ENCODE results near the gene C21orf58. TPM values are rescaled to one million over a fixed set of nuclear protein-coding genes. Genes with fewer than 3 reads are reported as not detected.

Gene C21orf58
- polyA plus RNA-seq, 1 of the 3 experiments (the other 2 are of a cell fraction) = 9.7 TPM

GRCh38 chr21:46285761-46286647, 37.7 kb downstream of the C21orf58 start, which contains the start of gene YBEY (continued):
- TF ChIP-seq TAF1 (IDR thresholded peaks at IDR 0.05; ENCODE audit: borderline replicate concordance, low read depth, low read length) (peak; percentile 79), SIN3A (IDR thresholded peaks at IDR 0.05; ENCODE audit: borderline replicate concordance, low read depth, low read length) (peak; percentile 78), IRF3 (IDR thresholded peaks at IDR 0.05; ENCODE audit: low read depth, low read length) (no peak), EZH2phosphoT487 (IDR thresholded peaks at IDR 0.05; ENCODE audit: borderline replicate concordance, low read depth) (no peak), CHD2 (IDR thresholded peaks at IDR 0.05; ENCODE audit: low read length, partially characterized antibody) (peak; percentile 96), MAX (IDR thresholded peaks at IDR 0.05; ENCODE audit: low read depth) (peak; percentile 71), RXRA (IDR thresholded peaks at IDR 0.05; ENCODE audit: borderline replicate concordance, low read depth) (no peak), NRF1 (IDR thresholded peaks at IDR 0.05; ENCODE audit: low read depth, low read length) (peak; percentile 11; the same call in 1 of the 2 replicates), USF2 (IDR thresholded peaks at IDR 0.05; ENCODE audit: borderline replicate concordance, low read depth, low read length) (no peak)

- H3F3A ChIP-seq (replicated peaks; ENCODE audit: insufficient read depth) = peaks cover 14% of the 10 kb centered on the region
- peak within 1 kb of the TSS; percentile 86 to 95 for H3K27ac ChIP-seq (ENCODE audit: low read depth in 2 of 2, low read length in 1 of 2)
- peak within 1 kb of the TSS; percentile 72 for H3K4me2 ChIP-seq
- peaks cover 21 to 25% of the 10 kb centered on the region in 2 experiments for H3K4me1 ChIP-seq (ENCODE audit: control insufficient read depth in 1 of 2, insufficient read depth in 2 of 2, low read depth in 1 of 2, low read length in 1 of 2)
- peaks cover 24 to 33% of the 10 kb centered on the region in 2 experiments for H3K36me3 ChIP-seq (replicated peaks in 1 of 2; ENCODE audit: control insufficient read depth in 1 of 2, insufficient read depth in 2 of 2, low read length in 1 of 2)
- H4K20me1 ChIP-seq (ENCODE audit: insufficient read depth) = peaks cover 13% of the 10 kb centered on the region; the same call in 1 of the 2 replicates
- no peaks in the 10 kb centered on the region for H3K9me2 ChIP-seq
- H3K79me2 ChIP-seq (ENCODE audit: insufficient read depth) = peaks cover 82% of the 10 kb centered on the region
- peak within 1 kb of the TSS; percentile 95 for H3K9ac ChIP-seq
- H2AFZ ChIP-seq (ENCODE audit: low read depth) = peak within 1 kb of the TSS; percentile 88
- ChIA-PET CTCF (interaction anchor here (0.8 to 2.0 kb wide), 5 partner anchors 10 to 142 kb away, joined by 3 to 7 read pairs (median 3); no protein-coding TSS in a partner anchor), POLR2A (no interaction called here)
- no peaks in the 10 kb centered on the region for H3K9me3 ChIP-seq
- 7% methylated on average over 6 of the region's 6 CpGs for WGBS (ENCODE audit: low lambda C conversion rate)
- no peak for DNase-seq
- H3K27me3 ChIP-seq (ENCODE audit: insufficient read depth) = no peaks in the 10 kb centered on the region
- peak within 1 kb of the TSS; percentile 72 to 77 for H3K4me3 ChIP-seq (ENCODE audit: low read depth in 2 of 2, low read length in 1 of 2)
- TF ChIP-seq MEF2A (IDR thresholded peaks at IDR 0.05; ENCODE audit: borderline replicate concordance, low read depth) (no peak), POLR2AphosphoS5 (IDR thresholded peaks at IDR 0.05; ENCODE audit: low read depth, low read length) (no peak), FOXJ3 (CRISPR knock-in tag; IDR thresholded peaks at IDR 0.05) (no peak), REST (IDR thresholded peaks at IDR 0.05; ENCODE audit: low read depth, low read length) (no peak), GATA2 (CRISPR knock-in tag; IDR thresholded peaks at IDR 0.05) (no peak), TCF12 (IDR thresholded peaks at IDR 0.05) (no peak), ELF1 (IDR thresholded peaks at IDR 0.05) (no peak), RCOR1 (IDR thresholded peaks at IDR 0.05; ENCODE audit: low read length) (no peak), JUND (IDR thresholded peaks at IDR 0.05) (no peak), SMC3 (IDR thresholded peaks at IDR 0.05; ENCODE audit: low read depth, low read length) (no peak), NFIC (IDR thresholded peaks at IDR 0.05; ENCODE audit: borderline replicate concordance) (no peak), CTCF (IDR thresholded peaks at IDR 0.05) (no peak), TEAD4 (IDR thresholded peaks at IDR 0.05; ENCODE audit: borderline replicate concordance, insufficient read depth) (no peak), FOSL2 (IDR thresholded peaks at IDR 0.05; ENCODE audit: borderline replicate concordance, low read depth) (no peak), EP300 (IDR thresholded peaks at IDR 0.05; ENCODE audit: borderline replicate concordance in 1 of 2, low read depth in 1 of 2, low read length in 1 of 2) (no peak)
Measured at GRCh38 chr21:46285206-46285661, 38.4 kb downstream of the C21orf58 start, which contains the start of gene MCM3AP. Gene MCM3AP, minus strand, starts transcription at chr21:46285611. Its CDS starts 325 bp downstream, at chr21:46285286.
